ENCODE data around the gene CYP1A2.
A peak's percentile ranks its signal among the peaks of the same experiment; 100 is the strongest.

Gene CYP1A2

GRCh38 chr15:74784426-74785193 lies 36.0 kb downstream of the CYP1A2 start:
- TF ChIP-seq YY1 (IDR thresholded peaks at IDR 0.05; ENCODE audit: low read depth), result no peak

GRCh38 chr15:74785194-74786032 lies 36.8 kb downstream of the CYP1A2 start:
- no peak for TF ChIP-seq NFIC (IDR thresholded peaks at IDR 0.05)
- no peak for TF ChIP-seq TAF1 (IDR thresholded peaks at IDR 0.05; ENCODE audit: low read depth)
- TF ChIP-seq EP300 (IDR thresholded peaks at IDR 0.05; ENCODE audit: borderline replicate concordance), result no peak

- TF ChIP-seq NFIC (IDR thresholded peaks at IDR 0.05) (no peak), REST (IDR thresholded peaks at IDR 0.05; ENCODE audit: low read depth) (no peak), USF1 (IDR thresholded peaks at IDR 0.05) (no peak), YY1 (IDR thresholded peaks at IDR 0.05; ENCODE audit: low read depth) (no peak), EP300 (IDR thresholded peaks at IDR 0.05; ENCODE audit: borderline replicate concordance) (no peak)
Observed at GRCh38 chr15:74786551-74787165, 38.0 kb downstream of the CYP1A2 start.

- peak; percentile 17; the same call in 1 of the 2 replicates for TF ChIP-seq RAD21 (IDR thresholded peaks at IDR 0.05; ENCODE audit: low read depth)
- TF ChIP-seq MAX (IDR thresholded peaks at IDR 0.05), result peak; percentile 26; the same call in 1 of the 2 replicates
- no peak for TF ChIP-seq NFIC (IDR thresholded peaks at IDR 0.05)
Observed at GRCh38 chr15:74787251-74788041, 38.8 kb downstream of the CYP1A2 start.

- TF ChIP-seq EP300 (IDR thresholded peaks at IDR 0.05; ENCODE audit: borderline replicate concordance) (no peak), CREB1 (IDR thresholded peaks at IDR 0.05; ENCODE audit: low read depth) (no peak), RAD21 (IDR thresholded peaks at IDR 0.05; ENCODE audit: low read depth) (no peak), EGR1 (IDR thresholded peaks at IDR 0.05) (no peak), YY1 (IDR thresholded peaks at IDR 0.05; ENCODE audit: low read depth) (no peak), NFIC (IDR thresholded peaks at IDR 0.05) (no peak), CEBPB (IDR thresholded peaks at IDR 0.05) (no peak), ZBTB7A (IDR thresholded peaks at IDR 0.05; ENCODE audit: low read depth) (no peak), MAX (IDR thresholded peaks at IDR 0.05) (no peak), USF1 (IDR thresholded peaks at IDR 0.05) (no peak), FOXM1 (IDR thresholded peaks at IDR 0.05; ENCODE audit: borderline replicate concordance, low read depth) (no peak), REST (IDR thresholded peaks at IDR 0.05; ENCODE audit: low read depth) (no peak), TEAD4 (IDR thresholded peaks at IDR 0.05) (no peak), TCF12 (IDR thresholded peaks at IDR 0.05; ENCODE audit: low read depth) (no peak), TAF1 (IDR thresholded peaks at IDR 0.05; ENCODE audit: low read depth) (no peak)
Observed at GRCh38 chr15:74788042-74788682, 39.5 kb downstream of the CYP1A2 start.

All from Ishikawa (cell line).